T-helper 1 cell treated with Interleukin-12 subunit alpha and Interleukin-12 subunit beta and Interleukin-4 antibody, amounts not matched to agents 30 ng/mL and 1 ng/mL, for 36 hours (primary cell): ENCODE data around the gene OPTN. TPM values are rescaled to one million over a fixed set of nuclear protein-coding genes. Genes with fewer than 3 reads are reported as not detected.
"Not testable (repeated sequence)": the region's sequence is repeated elsewhere in the genome, so short reads cannot be mapped to it uniquely, and the experiment has no call there.

Experiments
- intact Hi-C: fragments of 100-400 bp; cut with micrococcal nuclease; formaldehyde crosslinking; loops from one replicate; pipeline ENCODE4 v1.15.1; 2024
- total RNA-seq: library from RNA; stranded (reverse); gene quantifications from 2 replicates; pipeline ENCODE4 v1.2.3, GENCODE V29; 2022

OPTN gene
- total RNA-seq, 1 donor from 2014 or later, result 155 TPM

DNA sequence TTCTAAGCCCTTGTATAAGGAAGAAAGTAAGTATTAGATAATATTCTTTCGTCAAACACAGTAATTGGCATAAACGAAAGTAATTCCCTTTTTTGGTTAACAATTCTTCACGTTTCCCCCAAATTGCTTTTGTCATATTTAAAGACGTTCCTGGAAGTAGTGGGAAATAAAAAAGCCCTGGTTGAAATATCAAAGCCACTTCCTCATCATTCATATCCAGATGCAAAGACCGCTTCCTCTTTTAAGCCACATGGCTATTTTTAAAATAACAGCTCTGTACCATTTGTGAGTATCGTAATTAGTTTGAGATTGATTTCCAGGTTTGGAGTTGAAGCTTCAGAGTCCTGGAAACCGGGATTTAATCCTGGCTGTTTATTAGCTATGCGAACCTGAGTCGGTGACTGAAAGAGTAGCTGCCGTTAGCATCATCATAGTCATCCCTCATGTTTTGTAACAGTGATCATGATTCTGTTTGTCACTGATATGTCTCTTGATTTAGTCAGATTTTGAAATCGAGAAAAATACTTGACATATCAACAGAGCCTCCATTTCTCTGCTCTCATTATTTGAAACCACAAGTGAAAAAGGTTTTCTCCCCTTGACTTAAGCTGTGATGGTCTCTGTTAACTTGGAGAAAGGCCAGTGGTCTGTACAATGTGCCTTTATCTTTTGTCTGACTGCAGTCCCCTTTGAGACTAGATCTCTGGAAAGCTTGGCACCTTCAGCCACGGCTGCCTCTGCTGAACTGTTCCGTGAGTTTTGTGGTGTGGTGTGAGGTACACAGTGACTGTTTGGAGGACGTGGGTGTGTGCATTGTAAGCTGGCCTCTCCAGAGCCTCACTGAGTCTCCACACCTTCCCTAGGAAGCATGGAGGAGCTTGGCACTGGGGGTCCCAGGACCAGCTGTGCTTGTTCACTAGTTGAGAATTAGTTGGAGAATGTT lies 18.1 kb downstream of the OPTN start:
- intact Hi-C loops, result loop anchor here (2.0 kb wide), 1 partner anchor 17 kb away; the partner anchor contains the start of gene OPTN

DNA sequence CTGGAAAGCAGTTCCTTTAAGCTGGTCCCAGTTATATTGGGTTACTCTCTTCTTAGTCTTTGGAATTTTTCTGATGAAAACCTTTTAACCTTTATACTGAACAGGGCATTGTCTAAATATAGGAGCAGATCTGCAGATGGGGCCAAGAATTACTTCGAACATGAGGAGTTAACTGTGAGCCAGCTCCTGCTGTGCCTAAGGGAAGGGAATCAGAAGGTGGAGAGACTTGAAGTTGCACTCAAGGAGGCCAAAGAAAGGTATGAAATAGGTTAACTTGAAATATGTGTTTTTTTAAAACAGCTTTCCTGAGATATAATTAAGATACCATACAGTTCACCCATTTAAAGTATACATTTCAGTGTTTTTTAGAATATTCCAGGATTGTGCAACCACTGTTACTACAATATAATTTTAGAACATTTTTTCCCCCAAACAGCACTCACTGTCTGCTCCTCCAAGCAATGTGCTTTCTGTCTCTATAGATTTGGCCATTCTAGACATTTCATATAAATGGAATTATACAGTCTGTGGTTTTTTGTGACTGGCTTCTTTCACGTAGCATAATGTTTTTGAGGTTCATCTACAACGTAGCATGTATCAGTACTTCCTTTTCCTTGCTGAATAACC lies 18.9 kb downstream of the OPTN start:
- intact Hi-C loops, result no loop called here

DNA sequence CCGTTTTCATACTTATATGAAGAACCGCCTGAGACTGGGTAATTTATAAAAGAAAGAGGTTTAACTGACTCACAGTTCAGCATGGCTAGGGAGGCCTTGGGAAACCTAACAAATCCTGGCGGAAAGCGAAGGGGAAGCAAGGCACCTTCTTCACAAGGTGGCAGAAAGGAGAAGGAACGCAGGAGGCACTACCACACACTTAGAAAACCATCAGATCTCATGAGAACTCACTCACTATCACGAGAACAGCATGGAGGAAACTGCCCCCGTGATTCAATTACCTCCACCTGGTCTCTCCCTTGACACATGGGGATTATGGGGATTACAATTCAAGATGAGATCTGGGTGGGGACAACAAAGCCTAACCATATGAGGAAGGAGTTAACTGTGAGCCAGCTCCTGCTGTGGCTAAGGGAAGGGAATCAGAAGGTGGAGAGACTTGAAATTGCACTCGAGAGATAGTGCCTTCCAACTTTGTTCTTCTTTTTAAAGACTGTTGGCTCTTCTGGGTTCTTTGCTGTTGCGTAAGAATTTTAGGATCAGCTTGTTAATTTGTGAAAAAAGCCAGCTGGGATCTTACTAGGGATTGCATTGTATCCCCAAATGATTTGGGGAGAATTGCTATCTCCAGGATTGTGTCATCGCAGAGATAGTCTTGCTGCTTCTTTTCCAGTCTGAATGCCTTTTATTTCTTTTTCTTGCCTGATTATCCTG lies 21.0 kb downstream of the OPTN start:
- intact Hi-C loops, result no loop called here

DNA sequence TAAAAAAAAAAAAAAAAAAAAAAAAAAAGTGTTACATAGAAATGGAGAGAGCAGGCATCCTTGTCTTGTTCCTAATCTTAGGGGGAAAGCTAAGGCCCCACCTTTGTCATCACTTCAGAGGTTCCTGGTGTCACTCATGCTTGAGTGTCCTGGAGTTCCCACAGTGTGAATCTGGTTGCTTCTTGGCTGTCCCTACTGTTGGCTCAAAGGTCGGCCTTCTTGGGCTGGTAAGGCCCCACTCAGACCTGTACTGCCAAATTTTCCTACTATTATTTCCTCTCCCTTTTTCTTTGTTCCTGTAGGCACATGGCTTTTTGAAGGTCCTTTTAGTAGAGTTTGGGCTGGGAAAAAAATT lies 21.5 kb downstream of the OPTN start:
- intact Hi-C loops, result no loop called here

DNA sequence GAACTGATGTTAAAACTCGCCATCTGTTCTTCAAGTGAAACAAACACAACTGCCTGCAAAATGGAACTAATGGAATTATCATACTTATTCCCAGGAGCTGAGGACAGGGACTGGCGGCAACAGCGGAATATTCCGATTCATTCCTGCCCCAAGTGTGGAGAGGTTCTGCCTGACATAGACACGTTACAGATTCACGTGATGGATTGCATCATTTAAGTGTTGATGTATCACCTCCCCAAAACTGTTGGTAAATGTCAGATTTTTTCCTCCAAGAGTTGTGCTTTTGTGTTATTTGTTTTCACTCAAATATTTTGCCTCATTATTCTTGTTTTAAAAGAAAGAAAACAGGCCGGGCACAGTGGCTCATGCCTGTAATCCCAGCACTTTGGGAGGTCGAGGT lies 36.7 kb downstream of the OPTN start:
- intact Hi-C loops, result no loop called here

DNA sequence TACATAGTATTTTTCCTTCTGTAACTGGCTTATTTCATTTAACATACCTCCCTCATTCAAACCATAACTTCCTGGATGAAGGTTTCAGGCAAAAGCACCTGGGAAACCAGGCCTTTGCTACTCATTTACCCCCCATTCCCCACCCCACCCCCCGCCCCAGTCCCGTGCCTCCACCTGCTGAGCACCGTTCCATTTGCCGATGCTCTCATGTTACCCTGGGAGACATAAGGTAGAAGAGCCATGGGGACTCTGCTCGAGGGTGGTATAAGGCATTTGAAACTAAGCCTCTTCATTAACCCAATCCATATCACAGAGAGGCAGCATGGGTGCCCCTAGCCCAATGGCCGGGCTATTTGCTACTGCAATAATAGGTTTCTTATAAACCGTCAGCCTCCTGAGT lies 39.2 kb downstream of the OPTN start:
- intact Hi-C loops, result no loop called here

DNA sequence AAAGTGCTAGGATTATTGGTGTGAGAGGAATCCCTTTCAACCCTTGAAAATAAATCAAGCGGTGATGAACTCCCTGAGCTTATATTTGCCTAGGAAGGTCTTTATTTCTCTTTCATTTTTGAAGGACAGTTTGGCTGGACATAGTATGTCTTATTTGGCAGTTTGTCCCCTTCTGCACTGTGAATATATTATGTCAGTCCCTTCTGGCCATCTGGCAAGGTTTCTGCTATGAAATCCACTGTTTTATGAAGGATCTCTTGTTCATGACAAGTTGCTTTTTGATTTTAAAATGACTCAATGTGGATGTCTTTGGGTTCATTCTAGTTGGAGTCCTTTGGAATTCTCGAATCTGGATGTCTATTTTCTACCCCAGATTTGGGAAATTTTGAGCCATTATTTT lies 39.7 kb downstream of the OPTN start:
- intact Hi-C loops, result no loop called here

DNA sequence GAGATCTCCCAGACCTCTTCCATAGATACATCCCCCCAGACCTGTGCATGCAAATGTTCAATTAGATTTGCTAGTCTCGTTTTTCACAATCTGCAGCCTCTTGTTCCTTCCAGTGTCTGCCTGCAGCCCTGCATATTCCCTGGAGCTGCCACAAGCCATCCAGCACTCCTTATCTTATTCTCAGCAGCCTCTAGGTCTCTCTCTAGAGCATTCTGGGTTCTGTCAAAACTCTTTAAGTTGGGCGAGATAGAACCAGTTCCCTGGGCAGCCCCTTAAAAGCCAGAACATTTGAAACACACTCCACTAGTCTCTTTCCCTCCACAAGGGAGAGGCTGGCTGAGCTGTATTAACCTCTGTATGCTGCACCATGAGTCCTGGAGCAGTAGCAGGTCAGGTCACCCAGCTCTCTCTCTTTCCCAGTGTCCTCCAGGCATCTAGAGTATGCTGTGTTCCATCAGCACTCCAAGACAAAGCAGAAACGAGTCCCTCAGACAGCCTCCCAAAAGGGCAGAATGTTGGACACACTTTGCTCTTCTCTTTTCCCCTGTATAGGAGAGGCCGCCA lies 40.7 kb downstream of the OPTN start:
- intact Hi-C loops, result no loop called here

- intact Hi-C loops, result no loop called here
Measured at GRCh38 chr10:13143766-13144165, 43.8 kb downstream of the OPTN start.

DNA sequence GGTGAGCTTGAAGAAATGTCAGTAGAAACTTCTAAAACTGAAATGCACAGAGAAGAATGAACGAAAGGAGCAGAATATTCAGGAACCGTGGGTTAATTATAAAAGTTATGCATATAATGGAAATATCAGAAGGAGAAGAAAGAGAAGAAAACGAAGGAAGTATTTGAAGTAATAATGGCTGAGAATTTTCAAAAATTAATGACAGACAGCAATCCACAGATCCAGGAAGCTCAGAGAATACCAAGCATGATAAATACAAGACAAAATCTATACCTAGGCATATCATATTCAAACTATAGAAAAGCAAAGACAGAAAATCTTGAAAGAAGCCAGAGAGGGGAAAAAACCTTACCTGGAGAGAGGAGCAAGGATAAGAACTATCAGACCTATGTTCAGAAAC lies 44.9 kb downstream of the OPTN start:
- intact Hi-C loops, result no loop called here

DNA sequence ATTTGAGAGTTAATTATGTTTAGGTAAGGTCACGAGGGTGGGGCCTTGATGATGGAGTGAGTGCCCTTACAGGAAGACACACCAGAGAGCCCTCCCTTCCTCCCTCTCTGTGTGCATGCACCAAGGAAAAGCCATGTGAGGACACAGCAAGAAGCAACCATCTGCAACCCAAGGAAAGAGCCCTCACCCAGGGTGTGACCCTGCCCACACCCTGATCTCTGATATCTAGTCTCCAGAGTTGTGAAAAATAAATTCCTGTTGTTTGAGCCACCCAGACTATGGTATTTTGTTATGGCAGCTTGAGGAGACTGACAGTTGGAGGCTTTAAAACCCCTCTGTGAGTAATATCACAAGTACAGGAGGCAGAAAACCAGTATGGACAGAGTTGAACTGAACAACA lies 46.4 kb downstream of the OPTN start:
- intact Hi-C loops, result no loop called here

GRCh38 chr10:13147161-13147560 lies 47.2 kb downstream of the OPTN start:
- intact Hi-C loops, result no loop called here

- intact Hi-C loops, result no loop called here
Measured at GRCh38 chr10:13152296-13152695, 52.3 kb downstream of the OPTN start.

DNA sequence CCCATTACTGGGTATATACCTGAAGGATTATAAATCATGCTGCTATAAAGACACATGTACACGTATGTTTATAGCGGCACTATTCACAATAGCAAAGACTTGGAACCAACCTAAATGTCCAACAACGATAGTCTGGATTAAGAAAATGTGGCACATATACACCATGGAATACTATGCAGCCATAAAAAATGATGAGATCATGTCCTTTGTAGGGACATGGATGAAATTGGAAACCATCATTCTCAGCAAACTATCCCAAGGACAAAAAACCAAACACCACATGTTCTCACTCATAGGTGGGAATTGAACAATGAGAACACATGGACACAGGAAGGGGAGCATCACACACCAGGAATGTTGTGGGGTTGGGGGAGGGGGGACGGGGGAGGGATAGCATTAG lies 55.9 kb downstream of the OPTN start:
- intact Hi-C loops, result not testable (repeated sequence)

- intact Hi-C loops, result no loop called here
Measured at GRCh38 chr10:13158401-13158800, 58.4 kb downstream of the OPTN start.

- intact Hi-C loops, result loop anchor here (1.0 to 5.0 kb wide), 9 partner anchors 62 to 1119 kb away; partner anchors contain the start of genes CDC123, DHTKD1, NUDT5 and PRPF18
Measured at GRCh38 chr10:13160934-13161856, 61.2 kb downstream of the OPTN start, which contains the start of gene MCM10. Gene MCM10 (plus strand): TSS chr10:13161558. CDS start chr10:13164203, 2,645 bp downstream.

DNA sequence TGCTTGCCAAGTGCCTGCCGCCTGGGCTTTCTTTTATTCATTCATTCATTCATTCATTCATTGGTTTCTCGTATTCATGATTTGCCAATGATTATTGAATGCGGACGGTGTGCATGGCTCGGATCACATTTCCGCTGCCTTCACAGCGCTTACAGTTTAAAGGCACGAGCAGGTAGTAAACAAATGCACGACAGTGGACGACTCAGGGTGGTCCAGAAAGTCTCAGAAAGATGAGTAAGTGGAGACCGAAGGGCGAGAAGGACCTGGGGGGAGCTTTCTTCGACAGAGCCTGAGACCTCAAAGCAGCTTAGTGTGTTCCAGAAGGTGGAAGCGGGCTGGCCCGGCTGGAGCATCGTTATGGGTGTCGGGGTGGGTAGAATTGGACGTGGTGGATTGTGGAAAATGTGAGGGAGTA lies 61.9 kb downstream of the OPTN start:
- intact Hi-C loops, result loop anchor here (1.0 to 5.0 kb wide), 9 partner anchors 63 to 1120 kb away; partner anchors contain the start of genes CDC123, DHTKD1, NUDT5 and PRPF18

DNA sequence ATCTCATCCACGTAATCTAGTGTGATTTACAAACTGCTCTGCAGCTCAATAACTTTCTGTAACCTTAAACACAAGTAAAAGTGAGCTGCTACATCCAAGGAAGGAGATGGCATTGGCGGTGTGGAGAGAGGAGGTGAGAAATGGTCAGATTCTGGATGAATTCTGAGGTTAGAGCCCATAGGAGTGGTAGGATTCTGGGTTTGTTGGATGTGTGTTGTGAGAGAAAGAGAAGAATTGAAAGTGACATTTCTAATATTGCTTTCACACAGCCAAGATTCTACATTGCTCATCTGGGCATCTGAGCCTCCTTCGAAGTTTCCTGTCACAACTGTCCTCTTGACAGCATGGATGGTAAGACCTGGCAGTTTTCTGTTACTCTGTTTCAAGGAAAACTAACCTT lies 63.9 kb downstream of the OPTN start:
- intact Hi-C loops, result loop anchor here (5.0 kb wide), 1 partner anchor 967 kb away; the partner anchor contains the start of genes CDC123 and NUDT5

- intact Hi-C loops, result no loop called here
Measured at GRCh38 chr10:13165177-13165576, 65.2 kb downstream of the OPTN start.

GRCh38 chr10:13167568-13167967 lies 67.6 kb downstream of the OPTN start:
- intact Hi-C loops, result no loop called here
